SH-SY5Y (cell line): ENCODE measurements around the gene ZHX3.

Experiments used
- GATA2 ChIP-seq: IDR thresholded peaks from 2 replicates; pipeline ENCODE4 v1.6.1; 2011; ENCODE audit warnings: mild to moderate bottlenecking, low read depth, low read length
- GATA3 ChIP-seq: IDR thresholded peaks from 2 replicates; pipeline ENCODE4 v1.6.1; 2011; ENCODE audit warnings: low read depth, mild to moderate bottlenecking, low read length, moderate library complexity

Gene ZHX3

GRCh38 chr20:41178904-41179432 is 138.6 kb downstream of the ZHX3 start:
- TF ChIP-seq GATA2 (no peak), GATA3 (no peak)

- TF ChIP-seq GATA3 (no peak), GATA2 (no peak)
These were observed 139.0 kb downstream of the ZHX3 start for GRCh38 chr20:41178495-41178894.

GRCh38 chr20:41177636-41178035 is 139.9 kb downstream of the ZHX3 start:
- no peak for TF ChIP-seq GATA2
- TF ChIP-seq GATA3 = no peak

GRCh38 chr20:41176711-41177552 is 140.6 kb downstream of the ZHX3 start:
- TF ChIP-seq GATA2 (no peak), GATA3 (no peak)

GRCh38 chr20:41175727-41176330 is 141.7 kb downstream of the ZHX3 start:
- TF ChIP-seq GATA3 = no peak
- TF ChIP-seq GATA2 = no peak

GRCh38 chr20:41175201-41175651 is 142.3 kb downstream of the ZHX3 start:
- TF ChIP-seq GATA3 (no peak), GATA2 (no peak)

GRCh38 chr20:41174782-41175181 is 142.7 kb downstream of the ZHX3 start:
- TF ChIP-seq GATA3 (no peak), GATA2 (no peak)

- TF ChIP-seq GATA2 (no peak), GATA3 (no peak)
These were observed 143.2 kb downstream of the ZHX3 start for GRCh38 chr20:41174373-41174772.

GRCh38 chr20:41173791-41174341 is 143.7 kb downstream of the ZHX3 start:
- TF ChIP-seq GATA3 (no peak), GATA2 (no peak)

GRCh38 chr20:41173161-41173721 is 144.3 kb downstream of the ZHX3 start:
- TF ChIP-seq GATA3 (no peak), GATA2 (no peak)

GRCh38 chr20:41172296-41173140 is 145.0 kb downstream of the ZHX3 start:
- no peak for TF ChIP-seq GATA3
- no peak for TF ChIP-seq GATA2

GRCh38 chr20:41171736-41172295 is 145.7 kb downstream of the ZHX3 start:
- TF ChIP-seq GATA2 (no peak), GATA3 (no peak)
